ENCODE data around the gene EIF4H. TPM values are rescaled to one million over a fixed set of nuclear protein-coding genes. Genes with fewer than 3 reads are reported as not detected.

Gene EIF4H
- polyA plus RNA-seq, 2 of the 4 experiments (the other 2 are of a cell fraction): 361 to 364 TPM

DNA sequence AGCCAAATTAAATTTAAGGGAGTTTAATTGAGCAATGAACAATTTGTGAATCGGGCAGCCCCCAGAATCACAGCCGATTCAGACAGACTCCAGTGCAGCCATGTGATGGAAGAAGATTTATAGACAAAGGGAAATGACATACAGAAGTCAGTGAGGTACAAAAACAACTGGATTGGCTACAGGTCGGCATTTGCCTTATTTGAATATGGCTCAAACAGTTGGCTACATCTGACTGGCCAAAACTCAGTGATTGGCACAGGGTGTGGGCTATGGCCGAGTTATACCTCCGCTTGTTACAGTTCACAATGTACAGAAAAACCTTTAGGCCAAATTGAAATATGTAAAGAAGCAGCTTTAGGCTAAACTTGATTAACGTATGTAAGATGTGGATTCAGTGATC is 30.8 kb upstream of the EIF4H start:
- H3K4me2 ChIP-seq: no peak overlapping the region
- no peak overlapping the region for H3K27ac ChIP-seq
- no peaks in the 10 kb centered on the region for H3K4me1 ChIP-seq
- ATAC-seq: no peak
- FAIRE-seq: no peak
- no peak overlapping the region for H3K4me3 ChIP-seq
- no peak for DNase-seq (ENCODE audit: low read depth in 1 of 2, low spot score in 1 of 2)
- POLR2A ChIA-PET: no interaction called here
- CTCF ChIA-PET: interaction anchor here (0.6 to 1.1 kb wide), 2 partner anchors 11 to 12 kb away, joined by 3 to 4 read pairs; no protein-coding TSS in a partner anchor
- H3K9me3 ChIP-seq: no peaks in the 10 kb centered on the region
- TF ChIP-seq RCOR1 (IDR thresholded peaks at IDR 0.05; ENCODE audit: low read depth, low read length): no peak
- TF ChIP-seq HOXB13 (CRISPR knock-in tag; IDR thresholded peaks at IDR 0.05; ENCODE audit: low read depth): no peak
- no peak for TF ChIP-seq FOSL2 (IDR thresholded peaks at IDR 0.05)
- TF ChIP-seq FOSL2 (CRISPR knock-in tag; IDR thresholded peaks at IDR 0.05): no peak
- TF ChIP-seq MAZ (IDR thresholded peaks at IDR 0.05; ENCODE audit: borderline replicate concordance, low read depth, low read length): no peak
- TF ChIP-seq ZSCAN20 (CRISPR knock-in tag; IDR thresholded peaks at IDR 0.05): no peak
- TF ChIP-seq EHF (CRISPR knock-in tag; IDR thresholded peaks at IDR 0.05): no peak
- TF ChIP-seq, protein P1, sequence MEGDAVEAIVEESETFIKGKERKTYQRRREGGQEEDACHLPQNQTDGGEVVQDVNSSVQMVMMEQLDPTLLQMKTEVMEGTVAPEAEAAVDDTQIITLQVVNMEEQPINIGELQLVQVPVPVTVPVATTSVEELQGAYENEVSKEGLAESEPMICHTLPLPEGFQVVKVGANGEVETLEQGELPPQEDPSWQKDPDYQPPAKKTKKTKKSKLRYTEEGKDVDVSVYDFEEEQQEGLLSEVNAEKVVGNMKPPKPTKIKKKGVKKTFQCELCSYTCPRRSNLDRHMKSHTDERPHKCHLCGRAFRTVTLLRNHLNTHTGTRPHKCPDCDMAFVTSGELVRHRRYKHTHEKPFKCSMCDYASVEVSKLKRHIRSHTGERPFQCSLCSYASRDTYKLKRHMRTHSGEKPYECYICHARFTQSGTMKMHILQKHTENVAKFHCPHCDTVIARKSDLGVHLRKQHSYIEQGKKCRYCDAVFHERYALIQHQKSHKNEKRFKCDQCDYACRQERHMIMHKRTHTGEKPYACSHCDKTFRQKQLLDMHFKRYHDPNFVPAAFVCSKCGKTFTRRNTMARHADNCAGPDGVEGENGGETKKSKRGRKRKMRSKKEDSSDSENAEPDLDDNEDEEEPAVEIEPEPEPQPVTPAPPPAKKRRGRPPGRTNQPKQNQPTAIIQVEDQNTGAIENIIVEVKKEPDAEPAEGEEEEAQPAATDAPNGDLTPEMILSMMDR (IDR thresholded peaks at IDR 0.05): no peak
- TF ChIP-seq POLR2AphosphoS2 (conservative IDR thresholded peaks at IDR 0.05; ENCODE audit: low read length): no peak
- no peak for TF ChIP-seq MAX (IDR thresholded peaks at IDR 0.05)
- no peak for TF ChIP-seq CEBPB (IDR thresholded peaks at IDR 0.05)
- no peak for TF ChIP-seq TP53 (CRISPR knock-in tag; IDR thresholded peaks at IDR 0.05)
- no peak for TF ChIP-seq HEYL (CRISPR knock-in tag; IDR thresholded peaks at IDR 0.05)
- no peak for TF ChIP-seq SMC3 (IDR thresholded peaks at IDR 0.05)
- TF ChIP-seq REST (IDR thresholded peaks at IDR 0.05): no peak
- no peak for TF ChIP-seq POLR2A (IDR thresholded peaks at IDR 0.05; ENCODE audit: low read length)
- no peak for TF ChIP-seq RFX5 (IDR thresholded peaks at IDR 0.05)
- WGBS (ENCODE audit: missing lambda C conversion rate): 62% methylated on average over 6 of the region's 6 CpGs

DNA sequence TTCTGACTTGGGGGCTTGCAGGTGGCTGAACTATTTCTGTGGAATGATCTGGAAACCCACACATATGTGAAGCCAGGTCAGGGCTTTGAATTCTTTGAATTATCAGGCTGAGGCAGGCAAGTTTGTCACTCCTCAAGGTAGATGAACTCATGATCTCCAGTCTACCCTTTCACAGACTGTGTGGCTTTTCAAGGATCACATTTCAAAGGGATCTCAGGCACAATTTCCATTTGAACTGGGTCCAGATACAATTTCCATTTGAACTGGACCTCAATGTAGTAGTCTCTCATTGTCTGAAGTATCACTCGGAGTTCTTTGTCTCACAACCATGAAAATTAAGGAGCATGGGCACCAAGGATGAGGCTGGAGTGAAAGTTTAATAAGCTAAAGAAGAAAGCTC is 25.7 kb upstream of the EIF4H start:
- TF ChIP-seq BHLHE40 (IDR thresholded peaks at IDR 0.05; ENCODE audit: low read depth, low read length) (no peak), CHD2 (IDR thresholded peaks at IDR 0.05; ENCODE audit: low read length, partially characterized antibody) (no peak), MAX (IDR thresholded peaks at IDR 0.05) (no peak), SMC3 (IDR thresholded peaks at IDR 0.05) (no peak), NFE2L2 (conservative IDR thresholded peaks at IDR 0.05; ENCODE audit: low read length) (no peak), JUNB (IDR thresholded peaks at IDR 0.05) (no peak), RFX5 (IDR thresholded peaks at IDR 0.05) (no peak), CHD4 (IDR thresholded peaks at IDR 0.05; ENCODE audit: borderline replicate concordance) (no peak), PHF8 (IDR thresholded peaks at IDR 0.05; ENCODE audit: borderline replicate concordance, low read depth) (no peak), EHMT2 (IDR thresholded peaks at IDR 0.05; ENCODE audit: low read depth) (no peak), GATA3 (IDR thresholded peaks at IDR 0.05; ENCODE audit: borderline replicate concordance) (no peak)
- TF ChIP-seq, protein P2, sequence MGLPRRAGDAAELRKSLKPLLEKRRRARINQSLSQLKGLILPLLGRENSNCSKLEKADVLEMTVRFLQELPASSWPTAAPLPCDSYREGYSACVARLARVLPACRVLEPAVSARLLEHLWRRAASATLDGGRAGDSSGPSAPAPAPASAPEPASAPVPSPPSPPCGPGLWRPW (IDR thresholded peaks at IDR 0.05): no peak
- Histone ChIP-seq H3K9me3 (no peaks in the 10 kb centered on the region), H3K4me3 (no peak overlapping the region), H3K27ac (no peak overlapping the region), H3K4me1 (no peaks in the 10 kb centered on the region), H3K4me2 (no peak overlapping the region)
- FAIRE-seq (no peak), DNase-seq (ENCODE audit: low read depth in 1 of 2, low spot score in 1 of 2) (no peak), ATAC-seq (no peak)
- 42% methylated on average over 1 of the region's 1 CpG for WGBS (ENCODE audit: missing lambda C conversion rate)
- POLR2A ChIA-PET: no interaction called here
- CTCF ChIA-PET: interaction anchor here (0.5 to 1.4 kb wide), 4 partner anchors 9 to 447 kb away, joined by 3 read pairs; no protein-coding TSS in a partner anchor
